CD4-positive, alpha-beta T cell treated with Interleukin-4 for 4 hours (primary cell): ENCODE results near the gene IGLL1.
"Not testable (repeated sequence)": the region's sequence is repeated elsewhere in the genome, so short reads cannot be mapped to it uniquely, and the experiment has no call there.

ENCODE experiments used
- DNase-seq: peaks from one replicate; pipeline ENCODE4 v3.0.0-alpha.2; 2020

The IGLL1 gene

DNA sequence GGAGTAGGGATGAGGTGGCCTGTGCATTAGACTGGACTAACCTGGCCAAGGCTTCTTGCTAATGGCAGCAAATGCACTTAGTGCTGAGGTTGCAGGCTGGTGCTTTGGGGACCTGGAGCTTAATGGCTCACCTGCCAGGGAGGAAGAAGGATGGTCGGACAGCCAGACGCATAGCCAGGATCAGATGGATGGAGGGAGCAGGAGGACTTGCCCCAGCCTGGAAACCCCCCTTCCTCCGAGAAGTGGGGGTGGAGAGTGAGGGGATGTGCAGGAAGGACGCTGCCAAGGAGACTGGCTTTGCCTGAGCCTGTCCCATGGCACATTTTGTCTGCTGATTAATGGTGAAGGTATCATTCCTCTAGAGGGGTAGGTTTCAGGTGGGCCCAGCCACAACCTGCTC, 17.9 kb downstream of the IGLL1 start:
- no peak for DNase-seq

DNA sequence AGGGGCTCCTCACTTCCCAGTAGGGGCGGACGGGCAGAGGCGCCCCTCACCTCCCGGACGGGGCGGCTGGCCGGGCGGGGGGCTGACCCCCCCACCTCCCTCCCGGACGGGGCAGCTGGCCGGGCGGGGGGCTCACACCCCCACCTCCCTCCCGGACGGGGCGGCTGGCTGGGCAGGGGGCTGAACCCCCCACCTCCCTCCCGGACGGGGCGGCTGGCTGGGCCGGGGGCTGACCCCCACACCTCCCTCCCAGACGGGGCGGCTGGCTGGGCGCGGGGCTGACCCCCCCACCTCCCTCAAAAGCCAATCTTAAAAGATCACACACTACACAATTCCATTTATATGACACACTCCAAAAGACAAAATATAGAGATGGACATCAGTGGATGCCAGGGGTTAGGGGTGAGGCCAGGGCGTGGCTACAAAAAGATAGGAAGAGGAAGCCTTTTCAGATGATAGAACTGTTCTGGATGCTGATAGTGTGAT, 19.0 kb downstream of the IGLL1 start:
- DNase-seq, result not testable (repeated sequence)

DNA sequence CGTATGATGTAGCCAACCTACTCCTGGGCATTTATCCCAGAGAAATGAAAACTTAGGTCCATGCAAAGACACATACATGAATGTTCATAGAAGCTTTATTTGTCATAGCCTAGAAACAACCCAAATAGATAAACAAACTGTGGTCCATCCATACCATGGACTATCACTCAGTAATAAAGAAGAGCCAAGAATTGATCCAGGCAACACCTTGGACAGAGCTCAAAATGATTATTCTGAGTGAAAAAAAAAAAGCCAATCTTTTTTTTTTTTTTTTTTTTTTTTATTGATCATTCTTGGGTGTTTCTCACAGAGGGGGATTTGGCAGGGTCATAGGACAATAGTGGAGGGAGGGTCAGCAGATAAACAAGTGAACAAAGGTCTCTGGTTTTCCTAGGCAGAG, 19.9 kb downstream of the IGLL1 start:
- DNase-seq, result not testable (repeated sequence)

DNA sequence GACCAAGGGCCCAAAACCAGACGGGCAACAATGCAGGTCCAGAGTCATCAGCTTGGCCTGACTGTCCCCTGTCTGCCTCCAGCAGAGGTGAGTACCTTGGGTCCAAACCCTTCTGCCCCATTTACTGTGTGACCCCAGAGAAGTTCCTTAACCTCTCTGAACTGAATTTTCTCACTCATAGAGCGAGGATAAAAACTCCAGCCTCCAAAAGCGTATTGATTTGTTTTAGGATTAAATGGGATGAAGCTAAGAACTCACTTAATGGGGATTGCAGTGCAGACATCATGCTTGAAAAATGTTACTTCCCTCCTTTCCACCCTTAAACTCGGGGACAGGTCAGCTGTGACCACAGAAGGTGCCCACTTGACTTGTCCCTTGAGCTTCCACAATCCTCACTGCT, 22.6 kb downstream of the IGLL1 start:
- no peak for DNase-seq

DNA sequence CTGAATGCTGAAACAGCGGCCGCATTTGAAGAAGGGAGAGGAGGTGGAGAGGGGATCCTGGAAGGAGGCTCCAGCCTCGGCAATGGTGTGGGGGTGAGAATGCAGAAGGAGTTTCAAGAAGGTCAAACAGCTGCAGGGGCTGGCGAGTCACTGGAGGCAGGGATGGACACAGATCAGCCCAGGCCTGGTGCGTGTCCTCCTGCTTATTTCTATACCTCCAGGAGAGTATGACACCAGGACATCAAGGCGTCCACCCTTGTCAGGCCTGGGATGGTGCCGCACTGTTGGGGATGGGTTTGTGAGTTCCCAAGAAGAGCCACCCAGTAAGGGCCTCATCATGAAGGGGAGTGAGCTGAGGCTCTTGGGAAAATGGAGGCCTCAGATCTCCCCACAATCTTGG, 23.1 kb downstream of the IGLL1 start:
- DNase-seq, result no peak

DNA sequence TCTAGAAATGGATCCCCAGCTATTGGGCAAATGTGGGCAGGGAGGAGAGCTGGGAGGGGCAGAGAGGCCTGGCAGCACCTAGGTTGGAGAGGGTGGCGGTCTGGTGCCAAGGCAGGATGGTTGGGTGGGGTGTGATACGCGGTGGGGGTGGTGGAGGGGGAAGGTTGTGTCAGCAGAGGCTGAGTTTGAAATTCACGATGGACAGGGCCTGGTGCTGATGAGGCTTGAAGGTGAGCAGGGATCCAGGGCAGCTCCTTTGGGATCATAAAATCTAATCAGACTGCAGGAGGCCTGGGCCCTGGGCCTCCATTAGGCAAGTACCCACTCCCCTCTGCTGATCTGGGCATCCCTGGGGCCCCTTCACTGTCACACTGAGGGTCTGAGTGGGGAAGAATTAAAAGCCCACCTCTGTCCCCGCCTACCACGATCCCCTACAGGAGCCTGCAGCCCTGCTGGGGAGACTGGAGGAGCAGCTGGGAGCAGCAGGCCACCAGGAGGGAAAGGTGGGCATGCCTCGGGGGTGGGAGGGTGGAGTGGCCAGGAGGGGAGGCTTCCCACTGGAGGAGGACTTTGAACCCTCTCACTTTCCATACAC, 24.0 kb downstream of the IGLL1 start:
- DNase-seq, result no peak

DNA sequence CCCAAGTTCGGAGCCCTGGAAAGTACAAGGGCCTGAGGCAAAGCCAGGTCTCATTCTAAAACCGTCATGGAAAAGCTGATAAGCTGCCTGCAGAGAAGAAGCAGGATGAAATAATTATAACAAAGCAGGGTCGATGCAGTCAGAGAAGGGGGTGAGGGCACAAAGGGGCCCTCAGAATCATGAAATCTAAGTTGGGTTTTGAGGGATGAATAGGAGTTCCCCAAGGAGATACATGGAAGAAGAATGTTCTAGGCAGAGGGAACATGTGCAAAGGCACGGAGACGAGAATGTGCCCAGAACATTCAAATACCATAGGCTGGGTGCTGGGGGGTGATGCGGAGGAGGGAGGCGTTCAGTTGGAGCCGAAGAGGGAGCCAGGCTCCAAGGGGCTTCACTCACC, 25.0 kb downstream of the IGLL1 start:
- DNase-seq, result no peak

DNA sequence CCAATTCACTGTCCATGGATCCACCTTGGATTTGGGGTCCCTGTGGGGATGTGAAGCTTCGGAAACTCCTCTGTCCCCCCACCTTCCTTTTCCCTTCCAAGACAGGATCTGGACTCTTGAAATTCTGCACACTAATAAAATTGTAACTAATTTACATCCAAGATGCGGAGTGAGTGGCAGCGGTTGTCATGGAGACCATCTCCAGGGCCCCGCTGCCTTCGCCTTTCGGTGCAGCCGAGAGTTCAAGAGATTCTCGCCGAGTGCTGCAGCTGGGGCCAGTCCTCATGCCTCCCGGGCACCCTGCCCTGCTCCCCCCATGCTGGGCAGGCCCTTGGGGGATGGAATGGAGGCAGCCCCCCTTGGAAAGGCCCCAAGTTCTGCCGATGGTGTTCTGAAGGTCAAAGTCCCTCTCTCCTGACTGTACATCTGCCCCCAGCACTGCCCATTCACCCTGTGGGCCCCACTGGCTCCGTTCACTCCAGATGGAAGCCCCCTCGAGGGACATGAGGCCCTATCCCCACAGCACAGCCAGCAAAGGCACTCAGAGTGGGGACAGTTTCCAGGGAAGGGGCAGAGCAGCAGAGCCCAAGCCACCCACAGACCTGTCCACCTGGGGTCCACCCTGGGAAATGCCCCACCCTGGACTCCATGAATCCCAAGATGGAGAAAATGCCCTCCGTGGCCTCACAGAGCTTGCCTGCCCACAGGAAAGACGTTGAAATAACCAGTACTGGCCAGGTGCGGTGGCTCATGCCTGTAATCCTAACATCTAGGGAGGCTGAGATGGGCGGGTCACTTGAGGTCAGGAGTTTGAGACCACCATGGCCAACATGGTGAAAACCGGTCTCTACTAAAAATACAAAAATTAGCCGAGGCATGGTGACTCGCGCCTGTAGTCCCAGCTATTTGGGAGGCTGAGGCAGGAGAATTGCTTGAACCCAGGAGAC, 25.9 kb downstream of the IGLL1 start:
- no peak for DNase-seq

DNA sequence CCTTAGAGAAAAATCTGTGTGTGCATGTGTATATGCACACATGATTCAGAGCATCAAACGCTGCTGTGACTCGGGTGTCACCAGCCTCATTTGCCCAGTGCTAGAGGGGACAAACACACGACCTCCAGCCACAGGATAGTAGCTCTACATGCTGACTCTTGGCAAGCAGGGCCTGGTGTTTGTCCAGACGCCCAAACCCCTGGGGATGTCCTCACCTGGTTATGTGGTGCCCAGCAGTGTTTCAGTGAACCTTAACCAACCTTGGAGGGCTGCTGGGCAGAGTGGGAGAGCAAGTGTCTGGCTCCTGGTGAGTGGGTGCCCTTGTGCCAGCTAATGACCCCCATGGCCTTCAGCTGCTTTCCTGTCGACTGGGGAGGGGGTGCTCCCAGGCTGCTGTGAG, 26.7 kb downstream of the IGLL1 start:
- no peak for DNase-seq

DNA sequence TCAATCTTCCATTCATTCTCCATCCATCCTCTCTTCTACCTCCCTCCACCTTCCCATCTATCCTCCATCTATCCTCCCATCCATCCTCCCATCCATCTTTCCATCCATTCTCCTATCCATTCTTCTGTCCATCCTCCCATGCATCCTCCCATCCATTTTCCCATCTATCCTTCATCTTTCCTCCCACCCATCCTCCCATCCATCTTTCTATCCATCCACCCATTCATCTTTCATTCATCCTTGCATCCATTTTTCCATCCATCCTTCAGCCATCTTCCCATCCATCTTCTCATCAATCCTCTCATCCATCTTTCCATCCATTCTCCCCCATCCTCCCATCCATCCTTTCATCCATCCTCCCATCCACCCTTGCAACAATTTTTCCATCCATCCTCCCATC, 27.5 kb downstream of the IGLL1 start:
- DNase-seq, result no peak

DNA sequence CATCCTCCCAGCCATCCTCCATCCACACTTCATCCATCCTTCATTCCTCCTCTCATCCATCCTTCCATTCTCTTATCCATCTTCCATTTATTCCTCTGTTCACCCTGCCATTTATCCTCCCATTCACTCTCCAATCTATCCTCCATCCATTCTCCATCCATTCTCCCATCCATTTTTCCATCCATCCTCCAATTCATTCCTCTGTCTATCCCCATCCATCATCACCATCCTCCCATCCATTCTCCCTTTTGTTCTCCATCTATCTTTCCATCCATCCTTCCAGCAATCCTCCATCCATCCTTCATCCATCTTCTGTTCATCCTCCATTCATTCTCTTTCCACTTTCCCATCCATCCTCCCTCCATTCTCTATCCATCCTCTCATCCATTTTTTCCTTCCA, 28.7 kb downstream of the IGLL1 start:
- no peak for DNase-seq

DNA sequence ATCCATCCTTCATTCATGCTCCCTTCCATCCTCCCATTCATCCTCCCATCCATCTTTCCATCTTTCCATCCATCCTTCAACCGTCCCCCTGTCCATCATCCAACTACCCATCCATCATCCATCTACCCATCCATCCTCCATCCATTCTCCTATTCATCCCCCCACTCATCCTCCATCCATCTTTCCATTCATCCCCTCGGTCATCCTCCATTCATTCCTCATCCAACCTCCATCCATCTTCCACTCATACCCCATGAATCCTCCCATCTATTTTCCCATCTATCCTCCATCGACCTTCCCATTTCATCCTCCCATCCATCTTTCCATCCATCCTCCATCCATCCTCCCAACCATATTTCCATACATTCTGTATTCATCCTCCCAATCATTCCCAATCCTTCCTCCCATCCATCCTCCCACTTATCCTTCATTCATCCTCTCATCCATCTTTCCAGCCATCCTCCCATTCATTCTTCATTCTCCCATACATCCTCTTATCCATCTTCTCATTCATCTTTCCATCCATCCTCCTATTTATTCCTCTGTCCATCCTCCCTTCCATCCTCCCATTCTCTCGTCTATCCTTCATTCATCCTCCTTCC, 29.9 kb downstream of the IGLL1 start:
- DNase-seq, result no peak

DNA sequence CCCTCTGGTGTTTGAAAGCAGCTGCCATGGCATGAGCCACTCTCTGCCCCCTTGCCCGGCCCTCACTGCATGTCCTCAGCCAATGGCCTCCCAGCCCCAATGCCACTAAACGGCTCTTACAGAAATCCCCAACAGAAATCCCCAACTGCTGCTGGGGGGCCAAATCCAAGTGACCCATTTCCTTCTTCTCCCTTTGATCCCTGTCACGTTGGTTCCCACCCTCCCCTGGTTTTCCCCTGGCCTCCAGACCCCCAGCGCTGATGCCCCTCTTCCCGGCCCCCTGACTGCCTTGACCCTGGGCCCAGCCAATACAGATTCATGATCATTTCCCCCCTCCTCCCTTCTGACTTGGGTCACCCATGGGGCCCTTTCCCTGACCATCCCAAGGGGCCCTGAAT, 30.9 kb downstream of the IGLL1 start:
- DNase-seq, result no peak

DNA sequence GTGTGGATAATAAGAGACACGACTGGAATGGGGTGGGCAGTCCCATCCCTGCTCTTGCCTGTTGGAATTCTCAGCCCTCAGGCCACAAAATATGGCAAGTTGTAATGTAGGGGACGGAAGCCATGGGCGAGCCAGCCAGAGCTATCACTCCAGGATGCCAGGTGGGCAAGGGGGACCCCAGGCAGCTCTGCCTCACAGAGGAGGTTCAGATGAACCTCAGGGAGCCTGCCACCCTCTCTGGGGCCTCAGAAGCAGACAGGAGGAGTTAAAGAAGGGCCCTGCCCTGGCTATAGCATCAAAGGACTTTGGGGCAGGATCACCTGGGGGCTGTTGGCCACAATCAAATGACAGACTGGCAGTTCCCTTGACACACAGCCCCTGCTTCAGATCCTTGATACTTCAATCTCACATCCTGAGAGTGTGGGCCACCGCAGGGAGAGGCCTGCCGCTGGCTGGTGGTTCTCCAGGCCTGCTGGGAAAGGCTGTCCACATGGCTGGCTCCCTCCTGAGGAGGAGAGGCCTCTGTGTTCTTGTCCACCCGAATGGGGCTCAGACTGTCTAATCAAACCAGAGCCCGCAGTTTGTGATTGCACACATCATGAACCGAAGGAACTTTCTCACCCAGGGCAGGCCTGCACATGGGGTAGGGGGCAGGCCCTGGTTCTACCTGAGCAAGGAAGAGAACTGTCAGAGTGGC, 31.4 kb downstream of the IGLL1 start:
- DNase-seq, result no peak

DNA sequence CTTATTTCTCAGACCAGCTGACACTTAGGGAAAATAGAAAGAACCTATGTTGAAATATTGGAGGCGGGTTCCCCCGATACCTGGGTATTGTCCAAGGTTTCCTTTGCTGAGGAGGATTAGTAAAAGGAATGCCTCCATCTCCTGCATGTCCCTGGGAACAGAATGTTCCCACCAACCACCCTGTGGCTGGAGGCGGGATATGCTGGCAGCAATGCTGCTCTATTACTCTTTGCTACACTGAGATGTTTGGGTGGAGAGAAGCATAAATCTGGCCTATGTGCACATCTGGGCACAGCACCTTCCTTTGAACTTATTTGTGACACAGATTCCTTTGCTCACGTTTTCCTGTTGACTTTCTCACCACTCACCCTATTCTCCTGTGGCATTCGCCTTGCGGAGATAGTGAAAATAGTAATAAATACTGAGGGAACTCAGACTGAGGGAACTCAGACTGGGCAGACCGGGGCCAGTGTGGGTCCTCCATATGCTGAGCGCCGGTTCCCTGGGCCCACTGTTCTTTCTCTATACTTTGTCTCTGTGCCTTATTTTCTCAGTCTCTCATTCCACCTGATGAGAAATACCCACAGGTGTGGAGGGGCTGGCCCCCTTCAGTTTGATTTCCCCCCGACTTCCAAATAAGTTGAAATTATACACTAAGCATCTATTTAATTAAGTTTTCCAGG, 32.1 kb downstream of the IGLL1 start:
- no peak for DNase-seq

DNA sequence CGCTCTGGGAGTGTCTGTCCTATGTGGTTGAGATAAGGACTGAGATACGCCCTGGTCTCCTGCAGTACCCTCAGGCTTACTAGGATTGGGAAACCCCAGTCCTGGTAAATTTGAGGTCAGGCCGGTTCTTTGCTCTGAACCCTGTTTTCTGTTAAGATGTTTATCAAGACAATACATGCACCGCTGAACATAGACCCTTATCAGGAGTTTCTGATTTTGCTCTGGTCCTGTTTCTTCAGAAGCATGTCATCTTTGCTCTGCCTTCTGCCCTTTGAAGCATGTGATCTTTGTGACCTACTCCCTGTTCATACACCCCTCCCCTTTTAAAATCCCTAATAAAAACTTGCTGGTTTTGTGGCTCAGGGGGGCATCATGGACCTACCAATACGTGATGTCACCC, 32.7 kb downstream of the IGLL1 start:
- DNase-seq, result not testable (repeated sequence)

DNA sequence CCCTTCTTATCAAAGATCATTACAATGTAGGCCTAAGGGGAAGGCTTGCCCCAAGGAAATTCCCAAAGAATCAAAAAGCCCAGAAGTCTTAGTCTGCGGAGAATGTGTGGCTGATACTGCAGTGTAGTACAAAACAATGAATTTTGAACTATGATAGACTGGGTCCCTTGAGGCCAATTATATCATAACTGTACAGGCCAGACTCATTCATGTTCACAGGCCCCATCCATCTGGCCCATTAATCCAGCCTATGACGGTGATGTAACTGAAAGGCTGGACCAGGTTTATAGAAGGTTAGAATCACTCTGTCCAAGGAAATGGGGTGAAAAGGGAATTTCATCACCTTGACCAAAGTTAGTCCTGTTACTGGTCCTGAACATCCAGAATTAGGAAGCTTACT, 35.2 kb downstream of the IGLL1 start:
- no peak for DNase-seq

DNA sequence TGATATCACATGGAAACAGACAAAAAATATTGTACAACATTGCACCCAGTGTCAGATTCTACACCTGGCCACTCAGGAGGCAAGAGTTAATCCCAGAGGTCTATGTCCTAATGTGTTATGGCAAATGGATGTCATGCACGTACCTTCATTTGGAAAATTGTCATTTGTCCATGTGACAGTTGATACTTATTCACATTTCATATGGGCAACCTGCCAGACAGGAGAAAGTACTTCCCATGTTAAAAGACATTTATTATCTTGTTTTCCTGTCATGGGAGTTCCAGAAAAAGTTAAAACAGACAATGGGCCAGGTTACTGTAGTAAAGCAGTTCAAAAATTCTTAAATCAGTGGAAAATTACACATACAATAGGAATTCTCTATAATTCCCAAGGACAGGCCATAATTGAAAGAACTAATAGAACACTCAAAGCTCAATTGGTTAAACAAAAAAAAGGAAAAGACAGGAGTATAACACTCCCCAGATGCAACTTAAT, 36.5 kb downstream of the IGLL1 start:
- not testable (repeated sequence) for DNase-seq

DNA sequence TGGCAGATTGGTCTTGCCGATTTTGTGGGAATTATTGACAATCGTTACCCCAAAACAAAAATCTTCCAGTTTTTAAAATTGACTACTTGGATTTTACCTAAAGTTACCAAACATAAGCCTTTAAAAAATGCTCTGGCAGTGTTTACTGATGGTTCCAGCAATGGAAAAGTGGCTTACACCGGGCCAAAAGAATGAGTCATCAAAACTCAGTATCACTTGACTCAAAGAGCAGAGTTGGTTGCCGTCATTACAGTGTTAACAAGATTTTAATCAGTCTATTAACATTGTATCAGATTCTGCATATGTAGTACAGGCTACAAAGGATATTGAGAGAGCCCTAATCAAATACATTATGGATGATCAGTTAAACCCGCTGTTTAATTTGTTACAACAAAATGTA, 37.2 kb downstream of the IGLL1 start:
- no peak for DNase-seq

DNA sequence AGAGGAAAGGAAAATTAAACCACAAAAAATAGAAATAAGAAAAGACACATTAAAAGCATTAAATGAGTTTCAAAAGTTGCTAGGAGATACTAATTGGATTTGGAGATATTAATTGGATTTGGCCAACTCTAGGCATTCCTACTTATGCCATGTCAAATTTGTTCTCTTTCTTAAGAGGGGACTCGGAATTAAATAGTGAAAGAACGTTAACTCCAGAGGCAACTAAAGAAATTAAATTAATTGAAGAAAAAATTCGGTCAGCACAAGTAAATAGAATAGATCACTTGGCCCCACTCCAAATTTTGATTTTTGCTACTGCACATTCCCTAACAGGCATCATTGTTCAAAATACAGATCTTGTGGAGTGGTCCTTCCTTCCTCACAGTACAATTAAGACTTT, 37.7 kb downstream of the IGLL1 start:
- DNase-seq, result not testable (repeated sequence)

DNA sequence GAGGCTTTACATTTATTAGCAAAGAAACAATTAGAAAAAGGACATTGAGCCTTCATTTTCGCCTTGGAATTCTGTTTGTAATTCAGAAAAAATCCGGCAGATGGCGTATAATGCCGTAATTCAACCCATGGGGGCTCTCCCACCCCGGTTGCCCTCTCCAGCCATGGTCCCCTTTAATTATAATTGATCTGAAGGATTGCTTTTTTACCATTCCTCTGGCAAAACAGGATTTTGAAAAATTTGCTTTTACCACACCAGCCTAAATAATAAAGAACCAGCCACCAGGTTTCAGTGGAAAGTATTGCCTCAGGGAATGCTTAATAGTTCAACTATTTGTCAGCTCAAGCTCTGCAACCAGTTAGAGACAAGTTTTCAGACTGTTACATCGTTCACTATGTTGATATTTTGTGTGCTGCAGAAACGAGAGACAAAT, 38.2 kb downstream of the IGLL1 start:
- DNase-seq, result peak; percentile 25

DNA sequence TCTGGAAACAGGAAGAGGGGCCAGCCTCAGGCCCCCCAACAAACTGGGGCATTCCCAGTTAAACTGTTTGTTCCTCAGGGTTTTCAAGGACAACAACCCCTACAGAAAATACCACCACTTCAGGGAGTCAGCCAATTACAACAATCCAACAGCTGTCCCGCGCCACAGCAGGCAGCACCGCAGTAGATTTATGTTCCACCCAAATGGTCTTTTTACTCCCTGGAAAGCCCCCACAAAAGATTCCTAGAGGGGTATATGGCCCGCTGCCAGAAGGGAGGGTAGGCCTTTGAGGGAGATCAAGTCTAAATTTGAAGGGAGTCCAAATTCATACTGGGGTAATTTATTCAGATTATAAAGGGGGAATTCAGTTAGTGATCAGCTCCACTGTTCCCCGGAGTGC, 39.3 kb downstream of the IGLL1 start:
- DNase-seq, result not testable (repeated sequence)

DNA sequence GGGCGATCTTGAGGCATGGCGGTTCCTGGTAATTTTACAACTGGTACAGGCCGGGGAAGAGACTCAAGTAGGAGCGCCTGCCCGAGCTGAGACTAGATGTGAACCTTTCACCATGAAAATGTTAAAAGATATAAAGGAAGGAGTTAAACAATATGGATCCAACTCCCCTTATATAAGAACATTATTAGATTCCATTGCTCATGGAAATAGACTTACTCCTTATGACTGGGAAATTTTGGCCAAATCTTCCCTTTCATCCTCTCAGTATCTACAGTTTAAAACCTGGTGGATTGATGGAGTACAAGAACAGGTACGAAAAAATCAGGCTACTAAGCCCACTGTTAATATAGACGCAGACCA, 40.3 kb downstream of the IGLL1 start:
- DNase-seq, result not testable (repeated sequence)
